ENCODE data around the gene TMEM106B.
"Not testable (repeated sequence)": the region's sequence is repeated elsewhere in the genome, so short reads cannot be mapped to it uniquely, and the experiment has no call there.

Gene TMEM106B

DNA sequence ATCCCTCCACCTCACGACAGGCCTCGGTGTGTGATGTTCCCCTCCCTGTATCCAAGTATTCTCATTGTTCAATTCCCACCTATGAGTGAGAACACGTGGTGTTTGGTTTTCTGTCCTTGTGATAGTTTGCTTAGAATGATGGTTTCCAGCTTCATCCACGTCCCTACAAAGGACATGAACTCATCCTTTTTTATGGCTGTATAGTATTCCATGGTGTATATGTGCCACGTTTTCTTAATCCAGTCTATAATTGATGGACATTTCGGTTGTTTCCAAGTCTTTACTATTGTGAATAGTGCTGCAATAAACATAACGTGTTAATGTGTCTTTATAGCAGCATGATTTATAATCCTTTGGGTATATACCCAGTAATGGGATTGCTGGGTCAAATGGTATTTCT, 13.9 kb downstream of the TMEM106B start:
- POLR2A ChIA-PET: not testable (repeated sequence)

DNA sequence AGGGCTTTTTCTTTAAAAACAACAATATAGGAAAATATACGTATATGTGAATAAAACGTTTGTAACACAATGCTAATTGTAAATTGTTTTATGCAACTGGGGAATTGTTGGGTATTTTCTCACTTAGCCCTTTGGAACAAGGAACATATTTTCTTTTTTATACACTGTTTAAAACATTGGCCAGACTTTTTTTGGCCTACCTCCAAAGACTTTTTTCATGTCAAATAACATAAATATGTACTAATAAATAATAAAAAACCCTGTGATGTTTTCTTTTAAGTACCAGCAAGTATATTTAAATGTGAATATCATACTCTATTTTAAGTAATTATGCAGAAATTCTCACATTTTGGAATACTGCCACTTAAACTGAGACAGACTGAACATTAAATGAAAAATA, 15.7 kb downstream of the TMEM106B start:
- H3K4me1 ChIP-seq (ENCODE audit: control insufficient read depth, insufficient read depth, low read length): no peaks in the 10 kb centered on the region
- H3K36me3 ChIP-seq (ENCODE audit: control insufficient read depth in 2 of 2, insufficient read depth in 1 of 2, low read length in 2 of 2): peaks cover 8 to 13% of the 10 kb centered on the region in 2 experiments
- H3K27ac ChIP-seq (ENCODE audit: extremely low read depth, low read depth, low read length): no peak overlapping the region
- POLR2A ChIA-PET: no interaction called here
- CTCF ChIA-PET: no interaction called here
- H3K4me3 ChIP-seq (ENCODE audit: low read depth, low read length): no peak overlapping the region
- no peak for TF ChIP-seq ZNF701 (tag by site-specific recombination; IDR thresholded peaks at IDR 0.05)
- TF ChIP-seq, protein P1, sequence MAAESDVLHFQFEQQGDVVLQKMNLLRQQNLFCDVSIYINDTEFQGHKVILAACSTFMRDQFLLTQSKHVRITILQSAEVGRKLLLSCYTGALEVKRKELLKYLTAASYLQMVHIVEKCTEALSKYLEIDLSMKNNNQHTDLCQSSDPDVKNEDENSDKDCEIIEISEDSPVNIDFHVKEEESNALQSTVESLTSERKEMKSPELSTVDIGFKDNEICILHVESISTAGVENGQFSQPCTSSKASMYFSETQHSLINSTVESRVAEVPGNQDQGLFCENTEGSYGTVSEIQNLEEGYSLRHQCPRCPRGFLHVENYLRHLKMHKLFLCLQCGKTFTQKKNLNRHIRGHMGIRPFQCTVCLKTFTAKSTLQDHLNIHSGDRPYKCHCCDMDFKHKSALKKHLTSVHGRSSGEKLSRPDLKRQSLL (tag by site-specific recombination; IDR thresholded peaks at IDR 0.05): no peak
- TF ChIP-seq SP3 (tag by site-specific recombination; IDR thresholded peaks at IDR 0.05): no peak
- no peak for TF ChIP-seq ZBTB8A (tag by site-specific recombination; IDR thresholded peaks at IDR 0.05)
- TF ChIP-seq ZNF549 (tag by site-specific recombination; IDR thresholded peaks at IDR 0.05): no peak
- no peak for TF ChIP-seq ZNF747 (tag by site-specific recombination; IDR thresholded peaks at IDR 0.05)
- no peak for TF ChIP-seq ZBTB1 (tag by site-specific recombination; IDR thresholded peaks at IDR 0.05)
- no peak for TF ChIP-seq ZNF350 (tag by site-specific recombination; IDR thresholded peaks at IDR 0.05)
- TF ChIP-seq ZNF2 (tag by site-specific recombination; IDR thresholded peaks at IDR 0.05): no peak
- TF ChIP-seq, protein P2, sequence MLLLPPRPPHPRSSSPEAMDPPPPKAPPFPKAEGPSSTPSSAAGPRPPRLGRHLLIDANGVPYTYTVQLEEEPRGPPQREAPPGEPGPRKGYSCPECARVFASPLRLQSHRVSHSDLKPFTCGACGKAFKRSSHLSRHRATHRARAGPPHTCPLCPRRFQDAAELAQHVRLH (tag by site-specific recombination; IDR thresholded peaks at IDR 0.05): no peak
- no peak for TF ChIP-seq ZNF184 (tag by site-specific recombination; IDR thresholded peaks at IDR 0.05)
- no peak for TF ChIP-seq ZNF473 (tag by site-specific recombination; IDR thresholded peaks at IDR 0.05)
- TF ChIP-seq ZNF555 (tag by site-specific recombination; conservative IDR thresholded peaks at IDR 0.05): no peak
- no peak for TF ChIP-seq ZNF561 (tag by site-specific recombination; IDR thresholded peaks at IDR 0.05; ENCODE audit: borderline replicate concordance)
- TF ChIP-seq MEIS1 (CRISPR knock-in tag; IDR thresholded peaks at IDR 0.05; ENCODE audit: borderline replicate concordance): no peak
- no peak for TF ChIP-seq GFI1B (tag by site-specific recombination; IDR thresholded peaks at IDR 0.05)
- TF ChIP-seq ZNF560 (tag by site-specific recombination; IDR thresholded peaks at IDR 0.05; ENCODE audit: borderline replicate concordance): no peak
- no peaks in the 10 kb centered on the region for H3K9me3 ChIP-seq (ENCODE audit: control insufficient read depth, insufficient read depth, low read depth, low read length)

More for the DNA sequence above, 13.9 kb downstream of the TMEM106B start:
- not testable (repeated sequence) for H3K9me3 ChIP-seq (ENCODE audit: control insufficient read depth, insufficient read depth, low read depth, low read length); H3K27ac ChIP-seq (ENCODE audit: extremely low read depth, low read depth, low read length); H3K4me3 ChIP-seq (ENCODE audit: low read depth, low read length); H3K4me1 ChIP-seq (ENCODE audit: control insufficient read depth, insufficient read depth, low read length)
- peaks cover 10 to 20% of the 10 kb centered on the region in 2 experiments for H3K36me3 ChIP-seq (ENCODE audit: control insufficient read depth in 2 of 2, insufficient read depth in 1 of 2, low read length in 2 of 2)
- peak; percentile 48; the same call in 1 of the 2 replicates for TF ChIP-seq ZNF146 (tag by site-specific recombination; IDR thresholded peaks at IDR 0.05)
- CTCF ChIA-PET: interaction anchor here (0.6 kb wide), 1 partner anchor 226 kb away, joined by 6 read pairs; no protein-coding TSS in a partner anchor

DNA sequence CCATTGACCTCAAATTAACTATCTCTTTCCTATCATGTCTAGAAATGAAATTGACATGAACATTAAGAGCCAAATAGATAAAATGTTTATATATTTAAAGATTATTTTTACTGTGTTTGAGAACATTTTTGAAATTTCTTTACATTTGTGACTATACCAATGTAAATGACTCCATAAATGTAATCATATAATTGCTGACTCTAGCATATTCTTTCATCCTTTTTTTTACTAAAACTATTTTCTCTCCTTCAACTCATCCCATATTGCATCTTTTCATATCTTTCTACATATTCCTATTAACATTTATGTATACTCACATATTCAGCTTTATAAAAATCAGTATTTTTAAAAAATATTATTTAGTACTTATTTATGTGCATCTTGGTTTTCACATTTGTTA, 16.9 kb downstream of the TMEM106B start:
- H3K36me3 ChIP-seq (ENCODE audit: control insufficient read depth in 2 of 2, insufficient read depth in 1 of 2, low read length in 2 of 2): peaks cover 8 to 16% of the 10 kb centered on the region in 2 experiments
- CTCF ChIA-PET: no interaction called here

More for the DNA sequence above, 16.9 kb downstream of the TMEM106B start:
- Histone ChIP-seq H3K4me1 (ENCODE audit: control insufficient read depth, insufficient read depth, low read length) (no peaks in the 10 kb centered on the region), H3K9me3 (ENCODE audit: control insufficient read depth, insufficient read depth, low read depth, low read length) (no peaks in the 10 kb centered on the region), H3K27ac (ENCODE audit: extremely low read depth, low read depth, low read length) (no peak overlapping the region), H3K4me3 (ENCODE audit: low read depth, low read length) (no peak overlapping the region)
- POLR2A ChIA-PET: no interaction called here
- no peak for TF ChIP-seq ZEB2 (tag by site-specific recombination; IDR thresholded peaks at IDR 0.05)
- TF ChIP-seq, protein P3, sequence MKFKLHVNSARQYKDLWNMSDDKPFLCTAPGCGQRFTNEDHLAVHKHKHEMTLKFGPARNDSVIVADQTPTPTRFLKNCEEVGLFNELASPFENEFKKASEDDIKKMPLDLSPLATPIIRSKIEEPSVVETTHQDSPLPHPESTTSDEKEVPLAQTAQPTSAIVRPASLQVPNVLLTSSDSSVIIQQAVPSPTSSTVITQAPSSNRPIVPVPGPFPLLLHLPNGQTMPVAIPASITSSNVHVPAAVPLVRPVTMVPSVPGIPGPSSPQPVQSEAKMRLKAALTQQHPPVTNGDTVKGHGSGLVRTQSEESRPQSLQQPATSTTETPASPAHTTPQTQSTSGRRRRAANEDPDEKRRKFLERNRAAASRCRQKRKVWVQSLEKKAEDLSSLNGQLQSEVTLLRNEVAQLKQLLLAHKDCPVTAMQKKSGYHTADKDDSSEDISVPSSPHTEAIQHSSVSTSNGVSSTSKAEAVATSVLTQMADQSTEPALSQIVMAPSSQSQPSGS (tag by site-specific recombination; IDR thresholded peaks at IDR 0.05; ENCODE audit: low read depth): no peak
- no peak for TF ChIP-seq ZNF521 (tag by site-specific recombination; IDR thresholded peaks at IDR 0.05)
- no peak for TF ChIP-seq ZBTB8A (tag by site-specific recombination; IDR thresholded peaks at IDR 0.05)
- TF ChIP-seq ZNF701 (tag by site-specific recombination; IDR thresholded peaks at IDR 0.05): no peak
- no peak for TF ChIP-seq ZNF2 (tag by site-specific recombination; IDR thresholded peaks at IDR 0.05)
- no peak for TF ChIP-seq ZNF155 (tag by site-specific recombination; IDR thresholded peaks at IDR 0.05)
